ENCODE results near the gene LGR6.
"Not testable (repeated sequence)": the region's sequence is repeated elsewhere in the genome, so short reads cannot be mapped to it uniquely, and the experiment has no call there.

Gene LGR6

GRCh38 chr1:202349206-202349928, 155.8 kb downstream of the LGR6 start:
- H3K4me3 Mint-ChIP-seq: peak overlapping the region; percentile 94
- no peak for DNase-seq
- peaks cover 8% of the 10 kb centered on the region for H3K36me3 Mint-ChIP-seq (ENCODE audit: low read depth)
- H3K27ac Mint-ChIP-seq: peak overlapping the region; percentile 95
- H3K27me3 Mint-ChIP-seq: no peaks in the 10 kb centered on the region
- no peaks in the 10 kb centered on the region for H3K9me3 Mint-ChIP-seq
- H3K4me1 Mint-ChIP-seq (ENCODE audit: low read depth): peaks cover 33% of the 10 kb centered on the region

- no peak overlapping the region for H3K4me3 Mint-ChIP-seq
- no peak for DNase-seq
Measured at GRCh38 chr1:202351725-202352124, 158.1 kb downstream of the LGR6 start.

GRCh38 chr1:202352583-202353197, 159.1 kb downstream of the LGR6 start:
- peaks cover 35% of the 10 kb centered on the region for H3K4me1 Mint-ChIP-seq (ENCODE audit: low read depth)
- H3K4me3 Mint-ChIP-seq; H3K27ac Mint-ChIP-seq; H3K27me3 Mint-ChIP-seq; DNase-seq; H3K36me3 Mint-ChIP-seq (ENCODE audit: low read depth); H3K9me3 Mint-ChIP-seq: not testable (repeated sequence)

More at GRCh38 chr1:202351725-202352124, 158.1 kb downstream of the LGR6 start:
- Mint-ChIP-seq H3K36me3 (ENCODE audit: low read depth) (peaks cover 8% of the 10 kb centered on the region), H3K27ac (no peak overlapping the region), H3K27me3 (no peaks in the 10 kb centered on the region), H3K4me1 (ENCODE audit: low read depth) (peaks cover 34% of the 10 kb centered on the region), H3K9me3 (no peaks in the 10 kb centered on the region)

- peaks cover 18% of the 10 kb centered on the region for H3K4me1 Mint-ChIP-seq (ENCODE audit: low read depth)
- no peaks in the 10 kb centered on the region for H3K36me3 Mint-ChIP-seq (ENCODE audit: low read depth)
- DNase-seq: no peak
- H3K9me3 Mint-ChIP-seq: no peaks in the 10 kb centered on the region
- no peak overlapping the region for H3K4me3 Mint-ChIP-seq
- no peaks in the 10 kb centered on the region for H3K27me3 Mint-ChIP-seq
- no peak overlapping the region for H3K27ac Mint-ChIP-seq
Measured at GRCh38 chr1:202355944-202356553, 162.4 kb downstream of the LGR6 start.

GRCh38 chr1:202357506-202357905, 163.9 kb downstream of the LGR6 start:
- Mint-ChIP-seq H3K4me1 (ENCODE audit: low read depth) (peaks cover 11% of the 10 kb centered on the region), H3K9me3 (no peaks in the 10 kb centered on the region), H3K36me3 (ENCODE audit: low read depth) (no peaks in the 10 kb centered on the region), H3K4me3 (no peak overlapping the region), H3K27ac (no peak overlapping the region), H3K27me3 (no peaks in the 10 kb centered on the region)
- DNase-seq: no peak

GRCh38 chr1:202361224-202361623, 167.6 kb downstream of the LGR6 start:
- Mint-ChIP-seq H3K4me1 (ENCODE audit: low read depth) (peaks cover 4% of the 10 kb centered on the region), H3K9me3 (no peaks in the 10 kb centered on the region), H3K27ac (no peak overlapping the region), H3K36me3 (ENCODE audit: low read depth) (no peaks in the 10 kb centered on the region), H3K4me3 (no peak overlapping the region), H3K27me3 (no peaks in the 10 kb centered on the region)
- no peak for DNase-seq

- no peaks in the 10 kb centered on the region for H3K27me3 Mint-ChIP-seq
- no peak overlapping the region for H3K4me3 Mint-ChIP-seq
- no peaks in the 10 kb centered on the region for H3K9me3 Mint-ChIP-seq
- peaks cover 4% of the 10 kb centered on the region for H3K4me1 Mint-ChIP-seq (ENCODE audit: low read depth)
- H3K27ac Mint-ChIP-seq: no peak overlapping the region
- no peak for DNase-seq
- H3K36me3 Mint-ChIP-seq (ENCODE audit: low read depth): no peaks in the 10 kb centered on the region
Measured at GRCh38 chr1:202361701-202362100, 168.1 kb downstream of the LGR6 start.

- peaks cover 2% of the 10 kb centered on the region for H3K4me1 Mint-ChIP-seq (ENCODE audit: low read depth)
- H3K36me3 Mint-ChIP-seq (ENCODE audit: low read depth): no peaks in the 10 kb centered on the region
- no peaks in the 10 kb centered on the region for H3K27me3 Mint-ChIP-seq
- H3K27ac Mint-ChIP-seq: no peak overlapping the region
- DNase-seq: no peak
- H3K9me3 Mint-ChIP-seq: no peaks in the 10 kb centered on the region
- H3K4me3 Mint-ChIP-seq: no peak overlapping the region
Measured at GRCh38 chr1:202362212-202362611, 168.6 kb downstream of the LGR6 start.

- no peak overlapping the region for H3K27ac Mint-ChIP-seq
- no peaks in the 10 kb centered on the region for H3K27me3 Mint-ChIP-seq
- DNase-seq: no peak
- no peaks in the 10 kb centered on the region for H3K36me3 Mint-ChIP-seq (ENCODE audit: low read depth)
- H3K4me3 Mint-ChIP-seq: no peak overlapping the region
- no peaks in the 10 kb centered on the region for H3K9me3 Mint-ChIP-seq
- no peaks in the 10 kb centered on the region for H3K4me1 Mint-ChIP-seq (ENCODE audit: low read depth)
Measured at GRCh38 chr1:202365092-202365815, 171.7 kb downstream of the LGR6 start.

- H3K4me3 Mint-ChIP-seq: no peak overlapping the region
- H3K27ac Mint-ChIP-seq: no peak overlapping the region
- no peaks in the 10 kb centered on the region for H3K27me3 Mint-ChIP-seq
- no peak for DNase-seq
- no peaks in the 10 kb centered on the region for H3K9me3 Mint-ChIP-seq
- no peaks in the 10 kb centered on the region for H3K36me3 Mint-ChIP-seq (ENCODE audit: low read depth)
- H3K4me1 Mint-ChIP-seq (ENCODE audit: low read depth): no peaks in the 10 kb centered on the region
Measured at GRCh38 chr1:202367271-202367670, 173.7 kb downstream of the LGR6 start.

Measured in activated T-cell treated with anti-CD3 and anti-CD28 coated beads, Interleukin-2, amount 50 U/mL, for 24 hours (primary cell).